ENCODE results near the gene KRTAP20-3.

KRTAP20-3 gene

GRCh38 chr21:30689822-30690221 is 47.2 kb downstream of the KRTAP20-3 start:
- DNase-seq: no peak
